ENCODE results near the gene ADAM12.

ADAM12 gene

GRCh38 chr10:126163506-126163905 lies 224.8 kb downstream of the ADAM12 start:
- Mint-ChIP-seq H3K27ac (no peak overlapping the region), H3K9me3 (no peaks in the 10 kb centered on the region), H3K27me3 (no peaks in the 10 kb centered on the region), H3K4me1 (no peaks in the 10 kb centered on the region), H3K4me3 (no peak overlapping the region), H3K36me3 (no peaks in the 10 kb centered on the region)

- H3K4me3 Mint-ChIP-seq, result no peak overlapping the region
- no peaks in the 10 kb centered on the region for H3K36me3 Mint-ChIP-seq
- no peaks in the 10 kb centered on the region for H3K9me3 Mint-ChIP-seq
- H3K4me1 Mint-ChIP-seq, result no peaks in the 10 kb centered on the region
- no peaks in the 10 kb centered on the region for H3K27me3 Mint-ChIP-seq
- H3K27ac Mint-ChIP-seq, result no peak overlapping the region
Measured at GRCh38 chr10:126161691-126162090, 226.6 kb downstream of the ADAM12 start.

- Mint-ChIP-seq H3K27ac (no peak overlapping the region), H3K27me3 (no peaks in the 10 kb centered on the region), H3K4me1 (no peaks in the 10 kb centered on the region), H3K9me3 (no peaks in the 10 kb centered on the region), H3K4me3 (no peak overlapping the region), H3K36me3 (no peaks in the 10 kb centered on the region)
Measured at GRCh38 chr10:126160971-126161630, 227.2 kb downstream of the ADAM12 start.

- Mint-ChIP-seq H3K27ac (no peak overlapping the region), H3K4me3 (no peak overlapping the region), H3K4me1 (no peaks in the 10 kb centered on the region), H3K36me3 (no peaks in the 10 kb centered on the region), H3K9me3 (no peaks in the 10 kb centered on the region), H3K27me3 (no peaks in the 10 kb centered on the region)
Measured at GRCh38 chr10:126160571-126160970, 227.7 kb downstream of the ADAM12 start.

- Mint-ChIP-seq H3K36me3 (no peaks in the 10 kb centered on the region), H3K27me3 (no peaks in the 10 kb centered on the region), H3K9me3 (no peaks in the 10 kb centered on the region), H3K4me1 (no peaks in the 10 kb centered on the region), H3K4me3 (no peak overlapping the region), H3K27ac (no peak overlapping the region)
Measured at GRCh38 chr10:126158133-126158892, 230.0 kb downstream of the ADAM12 start.

- Mint-ChIP-seq H3K27ac (no peak overlapping the region), H3K4me3 (no peak overlapping the region), H3K27me3 (no peaks in the 10 kb centered on the region), H3K36me3 (no peaks in the 10 kb centered on the region), H3K9me3 (no peaks in the 10 kb centered on the region), H3K4me1 (no peaks in the 10 kb centered on the region)
Measured at GRCh38 chr10:126157189-126157588, 231.1 kb downstream of the ADAM12 start.

GRCh38 chr10:126156503-126156902 lies 231.8 kb downstream of the ADAM12 start:
- no peak overlapping the region for H3K4me3 Mint-ChIP-seq
- H3K36me3 Mint-ChIP-seq, result no peaks in the 10 kb centered on the region
- H3K27ac Mint-ChIP-seq, result no peak overlapping the region
- no peaks in the 10 kb centered on the region for H3K9me3 Mint-ChIP-seq
- no peaks in the 10 kb centered on the region for H3K27me3 Mint-ChIP-seq
- H3K4me1 Mint-ChIP-seq, result no peaks in the 10 kb centered on the region

GRCh38 chr10:126156012-126156411 lies 232.3 kb downstream of the ADAM12 start:
- Mint-ChIP-seq H3K4me1 (no peaks in the 10 kb centered on the region), H3K9me3 (no peaks in the 10 kb centered on the region), H3K36me3 (no peaks in the 10 kb centered on the region), H3K27me3 (no peaks in the 10 kb centered on the region), H3K27ac (no peak overlapping the region), H3K4me3 (no peak overlapping the region)

- H3K36me3 Mint-ChIP-seq, result no peaks in the 10 kb centered on the region
- peaks cover 3% of the 10 kb centered on the region for H3K9me3 Mint-ChIP-seq
- no peaks in the 10 kb centered on the region for H3K27me3 Mint-ChIP-seq
- no peak overlapping the region for H3K27ac Mint-ChIP-seq
- no peak overlapping the region for H3K4me3 Mint-ChIP-seq
- no peaks in the 10 kb centered on the region for H3K4me1 Mint-ChIP-seq
Measured at GRCh38 chr10:126155528-126155927, 232.7 kb downstream of the ADAM12 start.

GRCh38 chr10:126153711-126154628 lies 234.3 kb downstream of the ADAM12 start:
- Mint-ChIP-seq H3K4me3 (no peak overlapping the region), H3K4me1 (no peaks in the 10 kb centered on the region), H3K27me3 (no peaks in the 10 kb centered on the region), H3K9me3 (peaks cover 6% of the 10 kb centered on the region), H3K27ac (no peak overlapping the region), H3K36me3 (no peaks in the 10 kb centered on the region)

- no peak overlapping the region for H3K27ac Mint-ChIP-seq
- no peaks in the 10 kb centered on the region for H3K27me3 Mint-ChIP-seq
- peaks cover 6% of the 10 kb centered on the region for H3K9me3 Mint-ChIP-seq
- H3K4me1 Mint-ChIP-seq, result no peaks in the 10 kb centered on the region
- H3K36me3 Mint-ChIP-seq, result no peaks in the 10 kb centered on the region
- H3K4me3 Mint-ChIP-seq, result no peak overlapping the region
Measured at GRCh38 chr10:126147866-126148587, 240.2 kb downstream of the ADAM12 start.

GRCh38 chr10:126146771-126147170 lies 241.5 kb downstream of the ADAM12 start:
- no peaks in the 10 kb centered on the region for H3K27me3 Mint-ChIP-seq
- no peak overlapping the region for H3K27ac Mint-ChIP-seq
- peaks cover 6% of the 10 kb centered on the region for H3K9me3 Mint-ChIP-seq
- H3K36me3 Mint-ChIP-seq, result no peaks in the 10 kb centered on the region
- no peak overlapping the region for H3K4me3 Mint-ChIP-seq
- no peaks in the 10 kb centered on the region for H3K4me1 Mint-ChIP-seq

GRCh38 chr10:126143117-126143516 lies 245.2 kb downstream of the ADAM12 start:
- Mint-ChIP-seq H3K27me3 (peaks cover 3% of the 10 kb centered on the region), H3K36me3 (no peaks in the 10 kb centered on the region), H3K4me3 (no peak overlapping the region), H3K9me3 (no peaks in the 10 kb centered on the region), H3K27ac (no peak overlapping the region), H3K4me1 (no peaks in the 10 kb centered on the region)

GRCh38 chr10:126140746-126141273 lies 247.5 kb downstream of the ADAM12 start:
- H3K4me1 Mint-ChIP-seq, result no peaks in the 10 kb centered on the region
- H3K36me3 Mint-ChIP-seq, result no peaks in the 10 kb centered on the region
- H3K9me3 Mint-ChIP-seq, result no peaks in the 10 kb centered on the region
- peaks cover 5% of the 10 kb centered on the region for H3K27me3 Mint-ChIP-seq
- H3K27ac Mint-ChIP-seq, result no peak overlapping the region
- no peak overlapping the region for H3K4me3 Mint-ChIP-seq

- Mint-ChIP-seq H3K36me3 (no peaks in the 10 kb centered on the region), H3K27me3 (peaks cover 5% of the 10 kb centered on the region), H3K27ac (no peak overlapping the region), H3K4me1 (no peaks in the 10 kb centered on the region), H3K4me3 (no peak overlapping the region), H3K9me3 (no peaks in the 10 kb centered on the region)
Measured at GRCh38 chr10:126137562-126138221, 250.6 kb downstream of the ADAM12 start.
